Measurements from ENCODE around the gene L1CAM.
"Not testable (repeated sequence)": the region's sequence is repeated elsewhere in the genome, so short reads cannot be mapped to it uniquely, and the experiment has no call there.

Gene L1CAM

GRCh38 chrX:153831429-153832150 is 54.4 kb downstream of the L1CAM start:
- FAIRE-seq = no peak
- no peak for DNase-seq (ENCODE audit: low spot score)

DNA sequence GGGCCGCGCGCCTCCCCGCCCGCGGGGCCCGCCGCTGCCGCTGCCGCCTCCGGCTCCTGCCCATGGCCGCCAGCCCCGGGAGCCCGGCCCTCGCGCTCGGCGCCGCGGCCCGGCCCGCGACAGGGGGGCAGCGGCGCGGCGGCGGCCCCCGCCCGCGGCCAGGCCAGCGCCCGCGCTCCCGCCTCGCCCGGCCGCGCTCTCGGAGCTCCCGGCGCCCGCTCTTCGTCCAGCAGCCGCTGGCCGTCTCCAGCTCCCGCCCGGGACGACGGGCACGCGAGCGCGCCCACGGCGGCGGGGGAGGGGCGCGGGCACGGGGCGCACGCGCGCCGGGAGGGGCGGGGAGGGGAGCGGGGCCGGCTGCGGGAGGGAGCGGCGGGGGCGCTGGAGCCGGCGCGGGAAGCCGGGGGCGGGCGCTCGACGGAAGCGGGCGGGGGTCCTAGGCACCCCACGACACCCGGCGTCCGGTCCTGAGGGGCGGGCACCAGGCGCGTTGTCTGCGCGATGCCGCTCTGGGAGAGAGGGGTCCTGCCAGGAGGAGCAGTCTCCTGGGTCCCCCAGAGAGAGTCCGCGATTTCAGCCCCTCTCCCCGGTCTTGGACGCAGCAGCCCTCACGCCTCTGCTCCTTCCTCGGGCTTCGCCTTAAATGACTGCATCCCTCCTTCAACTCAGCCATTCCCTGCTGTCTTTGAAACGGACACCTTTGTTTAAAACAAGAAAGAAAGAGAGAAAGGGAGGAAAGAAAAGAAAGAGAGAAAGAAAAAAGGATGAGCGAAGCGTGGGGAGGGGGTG is 55.1 kb downstream of the L1CAM start:
- DNase-seq (ENCODE audit: low spot score) (peak; percentile 38), FAIRE-seq (no peak)

DNA sequence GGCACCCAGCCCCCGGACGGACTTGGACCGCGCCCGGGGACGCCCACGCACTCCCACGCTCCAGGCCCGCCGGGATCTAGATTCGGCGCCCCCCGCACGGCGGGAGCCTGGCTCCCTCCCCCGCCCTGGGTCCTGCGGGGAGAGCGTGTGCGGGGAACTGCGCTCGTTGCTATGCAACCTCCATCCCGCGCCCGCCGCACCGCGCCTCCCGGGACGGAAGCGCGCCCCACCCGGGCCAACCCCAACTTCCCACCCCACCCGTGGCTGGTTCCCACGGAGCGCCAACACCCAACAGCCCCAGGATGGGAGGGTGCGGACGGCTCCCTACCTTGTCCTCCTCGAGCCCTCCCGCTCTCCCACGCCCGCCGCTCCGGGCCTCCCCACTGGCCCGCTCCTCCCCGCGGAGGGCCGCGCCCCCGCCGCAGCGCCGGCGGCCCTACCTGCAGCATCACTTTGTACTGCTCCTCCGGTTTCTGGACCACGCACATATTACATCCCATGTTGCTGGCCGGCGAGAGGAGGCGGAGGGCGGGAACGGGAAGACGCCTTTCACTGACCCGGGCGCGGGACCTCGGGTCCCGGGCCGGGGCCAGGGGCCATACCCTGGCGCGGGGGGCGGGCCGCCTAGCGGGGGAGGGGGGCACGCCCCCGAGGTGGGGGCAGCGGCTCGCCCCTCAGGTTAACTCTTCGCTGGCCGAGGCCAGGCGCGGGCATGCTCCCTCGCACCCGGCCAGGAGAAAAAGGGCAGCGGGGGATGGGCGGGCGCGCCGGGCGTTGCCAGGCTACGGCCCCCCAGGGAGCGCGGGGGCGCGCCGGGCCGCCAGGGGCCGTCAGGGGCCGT is 56.0 kb downstream of the L1CAM start, which contains the start of gene PDZD4:
Gene PDZD4 (minus strand): TSS at position 746 of the 841 bp plus-strand sequence. CDS start 246 bp downstream, at position 500.
- peak; percentile 38 for DNase-seq (ENCODE audit: low spot score)
- no peak for FAIRE-seq

DNA sequence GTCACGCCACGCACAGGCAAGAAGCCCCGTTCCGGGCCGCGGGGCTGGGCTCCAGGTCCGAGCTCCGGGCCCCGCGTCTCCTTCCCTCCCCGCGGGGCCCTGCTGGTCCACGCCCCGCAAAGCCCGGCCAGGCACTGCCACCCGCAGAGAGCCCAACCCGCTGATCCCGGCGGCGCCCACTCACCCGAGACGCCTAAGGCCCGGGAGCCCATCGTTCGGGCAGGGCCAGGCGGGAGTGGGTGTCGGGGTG is 56.5 kb downstream of the L1CAM start:
- FAIRE-seq (no peak), DNase-seq (ENCODE audit: low spot score) (no peak)

- DNase-seq (ENCODE audit: low spot score) = peak; percentile 44
- FAIRE-seq = no peak
Measured at GRCh38 chrX:153828723-153829548, 57.0 kb downstream of the L1CAM start.

GRCh38 chrX:153828308-153828707 is 57.7 kb downstream of the L1CAM start:
- DNase-seq (ENCODE audit: low spot score) (no peak), FAIRE-seq (no peak)

- DNase-seq (ENCODE audit: low spot score) (no peak), FAIRE-seq (no peak)
Measured at GRCh38 chrX:153827903-153828302, 58.1 kb downstream of the L1CAM start.

GRCh38 chrX:153827016-153827415 is 59.0 kb downstream of the L1CAM start:
- no peak for DNase-seq (ENCODE audit: low spot score)
- no peak for FAIRE-seq

DNA sequence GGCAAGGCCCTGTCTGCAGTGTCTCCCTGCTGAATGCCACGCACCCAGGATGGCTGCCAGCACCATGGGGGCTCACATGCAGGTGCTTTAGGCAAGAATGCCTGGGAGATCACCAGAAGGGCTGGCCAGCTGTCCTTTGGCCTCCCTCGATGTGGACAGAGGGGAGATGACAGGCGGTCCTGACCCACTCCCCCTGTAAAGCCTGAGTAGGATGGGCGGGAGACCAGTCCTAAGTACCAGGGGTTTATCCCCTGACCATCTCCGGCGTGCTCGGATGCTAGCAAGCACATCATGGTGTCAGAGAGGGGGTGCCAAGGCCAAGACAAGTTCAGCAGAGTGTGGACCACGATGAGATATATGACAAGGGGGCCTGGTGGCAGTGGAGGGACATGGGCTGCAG is 60.9 kb downstream of the L1CAM start:
- DNase-seq (ENCODE audit: low spot score) = no peak
- FAIRE-seq = no peak

- FAIRE-seq (no peak), DNase-seq (ENCODE audit: low spot score) (no peak)
Measured at GRCh38 chrX:153824348-153824747, 61.6 kb downstream of the L1CAM start.

- DNase-seq (ENCODE audit: low spot score) = no peak
- FAIRE-seq = no peak
Measured at GRCh38 chrX:153821066-153821465, 64.9 kb downstream of the L1CAM start.

GRCh38 chrX:153820601-153821000 is 65.4 kb downstream of the L1CAM start:
- DNase-seq (ENCODE audit: low spot score) (no peak), FAIRE-seq (no peak)

GRCh38 chrX:153819384-153820040 is 66.5 kb downstream of the L1CAM start:
- no peak for DNase-seq (ENCODE audit: low spot score)
- no peak for FAIRE-seq

DNA sequence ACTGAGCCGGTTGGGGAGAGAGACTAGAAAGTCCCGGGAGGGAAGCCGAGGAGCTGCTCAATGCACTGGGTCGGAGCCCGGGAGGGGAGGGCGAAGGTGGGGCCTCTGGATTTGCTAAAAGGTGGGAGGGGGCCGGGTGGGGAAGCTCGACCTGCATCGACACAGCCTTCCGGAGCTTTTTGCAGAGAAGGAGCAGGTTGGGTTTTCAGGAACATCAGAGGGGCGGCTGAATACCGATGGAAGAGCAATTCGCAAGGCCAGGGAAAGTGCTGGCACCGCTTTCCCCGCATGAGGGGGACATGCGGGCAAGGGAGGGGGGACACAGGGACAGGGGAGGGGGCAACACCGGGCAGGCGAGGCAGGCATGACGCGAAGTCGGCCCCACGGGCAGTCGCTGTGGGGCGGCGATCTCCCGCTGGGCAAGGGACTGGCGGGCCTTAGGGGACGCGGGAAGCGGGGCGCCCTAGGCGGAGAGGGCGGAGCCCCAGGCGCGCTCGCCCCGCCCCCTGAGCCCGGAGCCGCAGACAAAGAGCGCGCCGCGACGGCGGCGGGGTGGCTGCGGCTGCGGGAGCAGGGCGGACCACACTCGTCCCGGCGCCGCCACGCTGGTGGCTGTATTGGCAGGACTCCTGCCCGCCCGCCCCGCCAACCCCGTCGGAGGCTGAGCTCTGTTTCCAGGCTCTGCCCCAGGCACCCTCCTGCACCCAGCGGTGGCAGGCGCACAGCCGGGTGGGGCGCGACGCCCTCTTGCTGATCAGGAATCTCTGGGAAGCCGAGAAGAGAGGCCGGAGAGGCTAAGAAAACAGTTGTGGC is 67.2 kb downstream of the L1CAM start:
- DNase-seq (ENCODE audit: low spot score) (peak; percentile 46), FAIRE-seq (no peak)

- FAIRE-seq; DNase-seq (ENCODE audit: low spot score): not testable (repeated sequence)
Measured at GRCh38 chrX:153818064-153818463, 67.9 kb downstream of the L1CAM start.

DNA sequence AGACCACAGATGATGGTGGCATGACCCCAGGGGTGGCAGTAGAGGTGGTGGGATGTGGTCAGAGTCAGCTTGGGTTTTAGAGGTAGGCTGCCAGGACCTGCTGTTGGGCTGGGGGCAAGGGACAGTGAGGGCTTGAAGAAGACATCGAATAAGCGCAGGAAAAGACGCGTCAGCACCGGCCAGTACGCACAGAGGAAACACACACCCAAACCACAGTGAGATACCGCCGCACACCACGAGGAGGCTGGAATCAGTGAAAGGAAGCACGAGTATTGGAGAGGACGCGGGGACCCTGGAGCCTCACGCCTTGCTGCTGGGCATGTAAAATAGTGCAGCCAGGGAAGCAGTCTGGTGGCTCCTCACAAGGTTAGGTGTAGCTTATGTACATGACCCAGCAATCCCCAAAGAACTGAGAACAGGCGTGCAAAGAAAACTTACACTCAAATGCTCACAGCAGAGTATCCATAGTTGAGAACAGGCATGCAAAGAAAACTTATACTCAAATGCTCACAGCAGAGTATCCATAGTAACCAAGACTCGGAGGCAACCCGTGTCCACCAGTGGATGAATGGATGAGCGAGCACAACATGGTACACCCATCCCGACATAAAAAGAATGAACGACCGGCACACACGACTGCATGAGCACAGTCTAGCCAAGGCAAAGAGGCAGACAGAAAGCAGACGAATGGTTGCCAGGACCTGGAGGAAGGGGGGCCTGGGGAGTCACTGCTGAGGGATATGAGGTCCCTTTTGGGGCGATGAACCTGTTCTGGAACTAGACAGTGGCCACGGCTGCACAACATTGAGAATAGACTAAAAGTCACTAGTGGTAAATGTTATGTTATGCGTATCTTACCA is 68.9 kb downstream of the L1CAM start:
- no peak for DNase-seq (ENCODE audit: low spot score)
- no peak for FAIRE-seq

GRCh38 chrX:153814591-153815315 is 71.2 kb downstream of the L1CAM start:
- FAIRE-seq = no peak

GRCh38 chrX:153813161-153813560 is 72.8 kb downstream of the L1CAM start:
- FAIRE-seq (no peak), DNase-seq (ENCODE audit: low spot score) (no peak)

More at GRCh38 chrX:153814591-153815315, 71.2 kb downstream of the L1CAM start:
- DNase-seq (ENCODE audit: low spot score) = no peak

Data from urothelium cell line (cell line).